Type B pancreatic cell (in vitro differentiated cells): ENCODE data around the gene TIMM23B. TPM values are rescaled to one million over a fixed set of nuclear protein-coding genes. Genes with fewer than 3 reads are reported as not detected.
"Not testable (repeated sequence)": the region's sequence is repeated elsewhere in the genome, so short reads cannot be mapped to it uniquely, and the experiment has no call there.

ENCODE experiments used
- DNase-seq: peaks from one replicate; pipeline ENCODE4 v3.0.0; 2021; ENCODE audit warnings: mixed read lengths; ENCODE audit not compliant: unreplicated experiment; ENCODE audit errors: extremely low spot score
- H3K27ac Mint-ChIP-seq: 2 replicates; pipeline ENCODE4 v1.8.0; 2021; ENCODE audit warnings: mild to moderate bottlenecking, mixed read lengths
- H3K27me3 Mint-ChIP-seq: 2 replicates; pipeline ENCODE4 v1.8.0; 2021; ENCODE audit warnings: mixed read lengths
- H3K36me3 Mint-ChIP-seq: 2 replicates; pipeline ENCODE4 v1.8.0; 2021; ENCODE audit warnings: mixed read lengths
- H3K4me1 Mint-ChIP-seq: one replicate; pipeline ENCODE4 v1.8.0; 2021; ENCODE audit warnings: mixed read lengths; ENCODE audit not compliant: unreplicated experiment
- H3K4me3 Mint-ChIP-seq: 2 replicates; pipeline ENCODE4 v1.8.0; 2021; ENCODE audit warnings: mild to moderate bottlenecking, mixed read lengths
- H3K9me3 Mint-ChIP-seq: 2 replicates; pipeline ENCODE4 v1.8.0; 2021; ENCODE audit warnings: mixed read lengths
- CTCF ChIP-seq: fragments of 200-600 bp; sonication (generic); conservative IDR thresholded peaks from 2 replicates; pipeline ENCODE4 v1.5.0; 2021; ENCODE audit warnings: antibody characterized with exemption, mild to moderate bottlenecking
- total RNA-seq: library from RNA; stranded (reverse); gene quantifications from 2 replicates; pipeline ENCODE4 v1.2.1, GENCODE V29; 2021; ENCODE audit warnings: low replicate concordance

TIMM23B gene
- total RNA-seq, 1 donor from 2014 or later, result 19.7 TPM

GRCh38 chr10:50014024-50014423, 72.2 kb downstream of the TIMM23B start:
- not testable (repeated sequence) for H3K9me3 Mint-ChIP-seq, DNase-seq, H3K36me3 Mint-ChIP-seq, H3K27me3 Mint-ChIP-seq, H3K4me1 Mint-ChIP-seq, H3K27ac Mint-ChIP-seq, H3K4me3 Mint-ChIP-seq

- H3K9me3 Mint-ChIP-seq, result not testable (repeated sequence)
Measured at GRCh38 chr10:50015596-50016220, 73.9 kb downstream of the TIMM23B start.

GRCh38 chr10:50016926-50017325, 75.1 kb downstream of the TIMM23B start:
- not testable (repeated sequence) for H3K9me3 Mint-ChIP-seq, H3K27me3 Mint-ChIP-seq, H3K27ac Mint-ChIP-seq, DNase-seq, H3K36me3 Mint-ChIP-seq, H3K4me3 Mint-ChIP-seq, H3K4me1 Mint-ChIP-seq

More at GRCh38 chr10:50015596-50016220, 73.9 kb downstream of the TIMM23B start:
- H3K4me3 Mint-ChIP-seq, DNase-seq, H3K27me3 Mint-ChIP-seq, H3K27ac Mint-ChIP-seq, H3K4me1 Mint-ChIP-seq, H3K36me3 Mint-ChIP-seq: not testable (repeated sequence)

- DNase-seq, H3K4me1 Mint-ChIP-seq, H3K36me3 Mint-ChIP-seq, H3K9me3 Mint-ChIP-seq, H3K4me3 Mint-ChIP-seq, H3K27ac Mint-ChIP-seq, H3K27me3 Mint-ChIP-seq: not testable (repeated sequence)
Measured at GRCh38 chr10:50017646-50018045, 75.8 kb downstream of the TIMM23B start.

- not testable (repeated sequence) for H3K27me3 Mint-ChIP-seq, H3K27ac Mint-ChIP-seq, H3K4me1 Mint-ChIP-seq, H3K4me3 Mint-ChIP-seq, H3K9me3 Mint-ChIP-seq, H3K36me3 Mint-ChIP-seq, DNase-seq
Measured at GRCh38 chr10:50019279-50019678, 77.4 kb downstream of the TIMM23B start.

- not testable (repeated sequence) for H3K4me3 Mint-ChIP-seq, H3K27me3 Mint-ChIP-seq, H3K36me3 Mint-ChIP-seq, H3K27ac Mint-ChIP-seq, H3K4me1 Mint-ChIP-seq, DNase-seq, H3K9me3 Mint-ChIP-seq
Measured at GRCh38 chr10:50020451-50021024, 78.7 kb downstream of the TIMM23B start.

- no peak overlapping the region for H3K4me3 Mint-ChIP-seq
- TF ChIP-seq CTCF, result no peak
- H3K4me1 Mint-ChIP-seq, result no peaks in the 10 kb centered on the region
- no peak for DNase-seq
- H3K36me3 Mint-ChIP-seq, result no peaks in the 10 kb centered on the region
- peaks cover 4% of the 10 kb centered on the region for H3K27me3 Mint-ChIP-seq
- no peak overlapping the region for H3K27ac Mint-ChIP-seq
- H3K9me3 Mint-ChIP-seq, result no peaks in the 10 kb centered on the region
Measured at GRCh38 chr10:50021646-50022045, 79.8 kb downstream of the TIMM23B start.

Other genes with a start within 250 kb of the TIMM23B start
- 12.3 and 15.6 TPM in 2 replicates for gene OGDHL, start 179.7 kb upstream of the TIMM23B start, total RNA-seq
- gene PARG, start within 50 bp of the TIMM23B start, total RNA-seq, result 39.1 and 40.8 TPM in 2 replicates
- 11.3 and 16.2 TPM in 2 replicates for gene AGAP6, start 46.4 kb downstream of the TIMM23B start, total RNA-seq
- gene WASHC2A, start 125.9 kb downstream of the TIMM23B start, total RNA-seq, result 42.1 and 42.6 TPM in 2 replicates